GM11168 (cell line): ENCODE results near the gene LPIN1.

Source experiments
- in situ Hi-C: fragments of 300-500 bp; cut with MboI; formaldehyde crosslinking; loops from one replicate; pipeline ENCODE4 v1.12.0; 2022; ENCODE audit warnings: low sequenced_read_pairs; ENCODE audit not compliant: unreplicated experiment

The LPIN1 gene

GRCh38 chr2:11855064-11855760, 108.8 kb downstream of the LPIN1 start:
- in situ Hi-C loops, result loop anchor here (25.0 kb wide), 1 partner anchor 857 kb away; the partner anchor contains the start of gene TRIB2

- in situ Hi-C loops, result loop anchor here (25.0 kb wide), 1 partner anchor 856 kb away; the partner anchor contains the start of gene TRIB2
Measured at GRCh38 chr2:11856095-11856494, 109.7 kb downstream of the LPIN1 start.

GRCh38 chr2:11858883-11859282, 112.5 kb downstream of the LPIN1 start:
- in situ Hi-C loops, result loop anchor here (25.0 kb wide), 1 partner anchor 853 kb away; the partner anchor contains the start of gene TRIB2

- in situ Hi-C loops, result loop anchor here (25.0 kb wide), 1 partner anchor 852 kb away; the partner anchor contains the start of gene TRIB2
Measured at GRCh38 chr2:11859975-11860374, 113.5 kb downstream of the LPIN1 start.

GRCh38 chr2:11861044-11861443, 114.6 kb downstream of the LPIN1 start:
- in situ Hi-C loops, result loop anchor here (25.0 kb wide), 1 partner anchor 851 kb away; the partner anchor contains the start of gene TRIB2

- in situ Hi-C loops, result loop anchor here (25.0 kb wide), 1 partner anchor 850 kb away; the partner anchor contains the start of gene TRIB2
Measured at GRCh38 chr2:11862049-11862448, 115.6 kb downstream of the LPIN1 start.

GRCh38 chr2:11863103-11863502, 116.7 kb downstream of the LPIN1 start:
- in situ Hi-C loops, result loop anchor here (25.0 kb wide), 1 partner anchor 849 kb away; the partner anchor contains the start of gene TRIB2

- in situ Hi-C loops, result loop anchor here (25.0 kb wide), 1 partner anchor 849 kb away; the partner anchor contains the start of gene TRIB2
Measured at GRCh38 chr2:11863513-11864328, 117.3 kb downstream of the LPIN1 start.

- in situ Hi-C loops, result loop anchor here (25.0 kb wide), 1 partner anchor 848 kb away; the partner anchor contains the start of gene TRIB2
Measured at GRCh38 chr2:11864724-11865123, 118.3 kb downstream of the LPIN1 start.

GRCh38 chr2:11865378-11865777, 118.9 kb downstream of the LPIN1 start:
- in situ Hi-C loops, result loop anchor here (25.0 kb wide), 1 partner anchor 847 kb away; the partner anchor contains the start of gene TRIB2

GRCh38 chr2:11865805-11866204, 119.4 kb downstream of the LPIN1 start:
- in situ Hi-C loops, result loop anchor here (25.0 kb wide), 1 partner anchor 846 kb away; the partner anchor contains the start of gene TRIB2

GRCh38 chr2:11866358-11867335, 120.2 kb downstream of the LPIN1 start:
- in situ Hi-C loops, result loop anchor here (25.0 kb wide), 1 partner anchor 846 kb away; the partner anchor contains the start of gene TRIB2

- in situ Hi-C loops, result loop anchor here (25.0 kb wide), 1 partner anchor 844 kb away; the partner anchor contains the start of gene TRIB2
Measured at GRCh38 chr2:11867926-11868325, 121.5 kb downstream of the LPIN1 start.

GRCh38 chr2:11869391-11869991, 123.1 kb downstream of the LPIN1 start:
- in situ Hi-C loops, result loop anchor here (25.0 kb wide), 1 partner anchor 843 kb away; the partner anchor contains the start of gene TRIB2

- in situ Hi-C loops, result loop anchor here (25.0 kb wide), 1 partner anchor 842 kb away; the partner anchor contains the start of gene TRIB2
Measured at GRCh38 chr2:11870064-11870463, 123.6 kb downstream of the LPIN1 start.

- in situ Hi-C loops, result loop anchor here (25.0 kb wide), 1 partner anchor 842 kb away; the partner anchor contains the start of gene TRIB2
Measured at GRCh38 chr2:11870584-11870983, 124.2 kb downstream of the LPIN1 start.

- in situ Hi-C loops, result loop anchor here (25.0 kb wide), 1 partner anchor 841 kb away; the partner anchor contains the start of gene TRIB2
Measured at GRCh38 chr2:11871421-11871820, 125.0 kb downstream of the LPIN1 start.

- in situ Hi-C loops, result loop anchor here (25.0 kb wide), 1 partner anchor 840 kb away; the partner anchor contains the start of gene TRIB2
Measured at GRCh38 chr2:11872247-11872947, 126.0 kb downstream of the LPIN1 start.
